ENCODE measurements around the gene KCNJ15. TPM values are rescaled to one million over a fixed set of nuclear protein-coding genes. Genes with fewer than 3 reads are reported as not detected.

KCNJ15 gene
- total and polyA plus RNA-seq, 2 of the 8 experiments (the other 6 are each of a cell fraction or from before 2014, with no cell fraction given): under 0.01 TPM; not detected in 1

- no peak for TF ChIP-seq CHD7 (IDR thresholded peaks at IDR 0.05; ENCODE audit: insufficient replicate concordance, low read length)
- TF ChIP-seq ASH2L (IDR thresholded peaks at IDR 0.05; ENCODE audit: low read length): no peak
- 0 out of 2 replicates have a peak, but pooled peaks have one; percentile 45 for TF ChIP-seq CHD2 (IDR thresholded peaks at IDR 0.05; ENCODE audit: low read length)
- no peak for TF ChIP-seq SP4 (IDR thresholded peaks at IDR 0.05; ENCODE audit: low read length)
- TF ChIP-seq CTCF (IDR thresholded peaks at IDR 0.05; ENCODE audit: control extremely low read depth in 1 of 3, insufficient read depth in 1 of 3, low read depth in 1 of 3, low read length in 3 of 3): peak; percentile 91 to 98 (median 94)
- TF ChIP-seq RFX5 (IDR thresholded peaks at IDR 0.05; ENCODE audit: borderline replicate concordance, low read depth, low read length): no peak
- no peak for TF ChIP-seq POLR2A (IDR thresholded peaks at IDR 0.05; ENCODE audit: control extremely low read depth in 1 of 2, low read depth in 2 of 2, low read length in 2 of 2)
- no peak for TF ChIP-seq RXRA (IDR thresholded peaks at IDR 0.05; ENCODE audit: insufficient read depth, low read depth, low read length)
These were observed 99.4 kb downstream of the KCNJ15 start (continued) for GRCh38 chr21:38355992-38356781.

Data from H1 (cell line).